GM12801 (cell line): ENCODE measurements around the gene ORAI1.

Source experiments
- CTCF ChIP-seq: IDR thresholded peaks from one replicate; pipeline ENCODE4 v1.5.1; 2011; ENCODE audit warnings: control low read depth; ENCODE audit not compliant: insufficient read length; ENCODE audit errors: extremely low read depth

ORAI1 gene

DNA sequence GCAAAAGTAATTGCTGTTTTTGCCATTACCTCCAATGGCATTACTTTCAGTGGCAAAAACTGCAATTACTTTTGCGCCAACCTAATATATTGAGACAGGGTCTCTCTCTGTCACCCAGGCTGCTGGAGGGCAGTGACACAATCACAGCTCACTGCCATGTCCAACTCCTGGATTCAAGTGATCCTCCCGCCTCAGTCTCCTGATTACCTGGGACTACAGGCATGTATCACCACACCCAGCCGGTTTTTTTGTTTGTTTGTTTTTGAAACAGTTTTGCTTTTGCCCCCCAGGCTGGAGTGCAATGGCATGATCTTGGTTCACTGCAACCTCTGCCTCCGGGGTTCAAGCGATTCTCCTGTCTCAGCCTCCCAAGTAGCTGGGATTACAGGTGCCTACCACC is 29.8 kb upstream of the ORAI1 start:
- no peak for TF ChIP-seq CTCF

DNA sequence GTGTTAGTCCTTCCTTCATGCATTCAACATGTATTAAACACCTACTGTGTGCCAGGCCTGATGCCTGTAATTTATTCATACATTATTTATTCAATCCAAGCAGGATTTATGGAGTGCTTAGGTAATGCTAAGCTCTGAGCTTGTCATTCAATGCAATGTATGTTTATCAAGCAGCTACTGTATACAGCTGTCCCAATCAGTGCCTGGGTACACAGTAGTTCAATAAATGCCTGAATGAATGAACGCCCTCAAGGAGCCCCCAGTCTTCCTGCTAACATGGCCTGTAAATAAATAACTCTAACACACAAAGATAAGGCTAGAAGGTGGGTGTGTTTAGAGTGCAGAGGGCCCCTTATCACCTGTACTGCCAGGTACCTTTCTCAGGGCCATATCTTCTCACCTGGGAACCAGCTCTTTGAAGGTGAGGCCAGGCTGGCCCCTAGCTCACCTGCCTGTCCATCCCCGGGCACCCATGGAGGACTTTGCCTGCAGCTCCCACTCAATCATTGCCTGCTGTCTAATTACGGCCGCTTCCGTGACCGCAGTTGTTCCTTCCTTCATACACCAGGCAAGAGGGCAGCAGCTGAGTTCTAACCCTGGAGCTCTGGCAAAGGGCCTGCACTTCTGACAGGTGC is 25.5 kb upstream of the ORAI1 start:
- no peak for TF ChIP-seq CTCF

DNA sequence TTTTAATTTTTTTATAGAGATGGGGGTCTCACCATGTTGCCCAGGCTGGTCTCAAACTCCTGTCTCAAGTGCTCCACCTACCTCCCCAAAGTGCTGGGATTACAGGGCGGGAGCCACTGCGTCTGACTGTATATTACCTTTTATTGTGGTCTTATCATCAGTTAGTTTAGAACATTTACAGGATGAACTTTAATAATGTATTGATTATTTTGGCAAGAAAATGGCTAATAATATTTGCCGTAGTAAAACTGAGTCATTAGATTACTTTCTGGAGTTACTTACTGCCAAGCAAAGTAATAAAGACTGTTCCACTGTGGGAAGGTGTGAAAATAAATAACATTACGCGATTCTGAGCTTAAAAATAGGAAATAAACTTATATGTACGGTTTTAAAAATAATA is 23.6 kb upstream of the ORAI1 start:
- TF ChIP-seq CTCF = no peak

- TF ChIP-seq CTCF = no peak
Measured at GRCh38 chr12:121603581-121603980, 22.7 kb upstream of the ORAI1 start.

DNA sequence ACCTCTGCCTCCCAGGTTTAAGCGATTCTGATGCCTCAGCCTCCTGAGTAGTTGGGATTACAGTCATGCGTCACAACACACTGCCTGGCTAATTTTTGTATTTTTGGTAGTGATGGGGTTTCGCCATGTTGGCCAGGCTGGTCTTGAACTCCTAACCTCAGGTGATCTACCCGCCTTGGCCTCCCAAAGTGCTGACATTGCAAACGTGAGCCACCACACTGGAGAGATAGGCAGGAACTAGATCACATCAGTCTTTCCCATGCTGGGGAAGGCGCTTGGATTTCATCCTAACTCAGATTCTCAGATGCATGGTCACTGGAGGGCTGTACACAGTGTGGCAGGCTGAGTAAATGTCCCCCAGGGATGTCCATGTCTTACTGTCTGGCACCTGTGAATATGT is 18.0 kb upstream of the ORAI1 start:
- no peak for TF ChIP-seq CTCF

- TF ChIP-seq CTCF = no peak
Measured at GRCh38 chr12:121610239-121611149, 15.8 kb upstream of the ORAI1 start.

DNA sequence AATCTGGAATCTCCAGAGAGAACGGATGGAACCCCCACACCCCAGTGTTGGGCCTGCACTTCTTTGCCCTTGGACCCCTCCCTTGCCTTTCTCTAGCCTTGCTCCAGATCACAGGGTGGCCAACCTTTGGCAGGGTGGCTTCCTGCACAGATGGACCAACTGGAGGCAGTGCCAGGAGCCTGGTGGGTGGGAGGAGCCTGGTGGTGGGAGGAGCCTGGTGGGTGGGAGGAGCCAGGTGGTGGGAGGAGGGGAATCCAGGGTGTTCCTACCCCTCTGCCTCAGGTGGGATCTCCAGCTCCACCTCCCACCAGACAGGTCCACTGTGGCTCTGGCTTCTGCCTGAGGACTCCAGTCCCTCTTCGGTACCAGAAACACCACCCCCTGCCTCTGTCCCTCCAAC is 15.0 kb upstream of the ORAI1 start:
- no peak for TF ChIP-seq CTCF
